Muscle of leg (tissue), 11 donors: Measurements from ENCODE around the gene HPCAL4. TPM values are rescaled to one million over a fixed set of nuclear protein-coding genes. Genes with fewer than 3 reads are reported as not detected.
A peak's percentile ranks its signal among the peaks of the same experiment; 100 is the strongest.

Experiments used
- DNase-seq: peaks from one replicate; pipeline ENCODE4 v3.0.0; 2013
- H3K27ac ChIP-seq: one replicate; pipeline ENCODE4 v1.5.1; 2013; ENCODE audit warnings: mild to moderate bottlenecking, low read length, control low read depth
- H3K27me3 ChIP-seq: one replicate; pipeline ENCODE4 v1.6.1; 2013; ENCODE audit warnings: low read length; ENCODE audit not compliant: control insufficient read depth, insufficient read depth
- H3K36me3 ChIP-seq: one replicate; pipeline ENCODE4 v1.6.1; 2013; ENCODE audit warnings: low read length; ENCODE audit not compliant: control insufficient read depth, insufficient read depth
- H3K4me1 ChIP-seq: one replicate; pipeline ENCODE4 v1.6.1; 2013; ENCODE audit warnings: low read length; ENCODE audit not compliant: control insufficient read depth, insufficient read depth
- H3K4me3 ChIP-seq: one replicate; pipeline ENCODE4 v1.5.1; 2013; ENCODE audit warnings: low read length, control low read depth
- H3K9me3 ChIP-seq: replicated peaks from 2 replicates; pipeline ENCODE4 v1.6.1; 2013; ENCODE audit warnings: low read depth, low read length; ENCODE audit not compliant: control insufficient read depth
- WGBS: methylation state at CpG from one replicate; pipeline ENCODE4 v1.1.5; 2013; ENCODE audit warnings: missing lambda C conversion rate; ENCODE audit not compliant: insufficient coverage; 5-methylcytosine and 5-hydroxymethylcytosine counted together
- polyA plus RNA-seq, 8 donors: library from polyadenylated mRNA; unstranded; fragments of 120-200 nt; gene quantifications; one replicate each; pipeline versions ENCODE4 v1.2.1 to v1.2.3, GENCODE V29; 2013; ENCODE audit warnings: inconsistent platforms in 1 of 8, low replicate concordance in 1 of 8; ENCODE audit not compliant: insufficient read length in 8 of 8, insufficient read depth in 1 of 8
- total RNA-seq: library from RNA; stranded (reverse); fragments of 120-200 nt; gene quantifications from one replicate; pipeline ENCODE4 v1.2.4, GENCODE V29; 2013

Gene HPCAL4
- total and polyA plus RNA-seq, 9 donors, result 0.51 to 1.8 (median 1.1) TPM

DNA sequence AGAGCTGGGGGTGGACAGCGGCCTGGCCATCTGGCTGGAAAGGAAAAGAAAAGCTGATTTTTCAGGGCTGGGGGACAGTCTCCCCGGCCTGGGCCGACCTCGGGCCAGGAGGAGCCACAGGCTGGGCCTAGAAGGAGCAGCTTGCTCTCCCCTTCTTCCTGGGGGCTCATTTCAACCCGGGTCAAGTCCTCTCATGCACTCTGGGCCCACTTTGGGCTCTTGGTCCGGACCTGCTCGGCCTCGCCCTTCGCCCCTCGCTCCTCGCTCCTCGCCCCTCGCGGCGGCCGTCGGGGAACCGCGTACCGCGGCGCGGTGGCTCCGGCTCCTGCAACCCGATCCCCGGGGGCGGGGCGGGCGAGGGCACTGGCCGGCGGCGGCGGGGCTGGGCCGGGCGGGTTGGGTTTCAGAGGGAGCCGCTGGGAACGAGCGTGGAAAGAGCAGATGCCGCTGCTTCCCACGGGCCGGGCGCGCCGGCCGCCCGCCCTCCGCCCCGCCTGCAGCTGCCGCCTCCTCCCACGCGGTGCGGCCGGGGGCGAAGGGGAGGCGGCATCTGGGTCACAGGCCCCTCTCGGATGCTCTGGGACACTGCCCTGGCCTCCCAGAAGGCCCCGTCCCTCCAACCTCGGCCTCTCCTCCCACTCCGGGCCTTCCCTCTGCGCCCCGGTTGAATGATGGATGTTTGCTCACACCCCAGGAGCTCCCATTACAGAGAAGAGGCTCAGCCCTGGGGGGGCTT lies 58.4 kb downstream of the HPCAL4 start:
- peaks cover 9% of the 10 kb centered on the region for H3K27me3 ChIP-seq
- DNase-seq, result peak; percentile 87
- peak overlapping the region; percentile 38 for H3K4me3 ChIP-seq
- H3K36me3 ChIP-seq, result peaks cover 41% of the 10 kb centered on the region
- H3K4me1 ChIP-seq, result peaks cover 63% of the 10 kb centered on the region
- H3K27ac ChIP-seq, result peak overlapping the region; percentile 81
- WGBS, result 1% methylated on average over 50 of the region's 61 CpGs
- H3K9me3 ChIP-seq, result no peaks in the 10 kb centered on the region

DNA sequence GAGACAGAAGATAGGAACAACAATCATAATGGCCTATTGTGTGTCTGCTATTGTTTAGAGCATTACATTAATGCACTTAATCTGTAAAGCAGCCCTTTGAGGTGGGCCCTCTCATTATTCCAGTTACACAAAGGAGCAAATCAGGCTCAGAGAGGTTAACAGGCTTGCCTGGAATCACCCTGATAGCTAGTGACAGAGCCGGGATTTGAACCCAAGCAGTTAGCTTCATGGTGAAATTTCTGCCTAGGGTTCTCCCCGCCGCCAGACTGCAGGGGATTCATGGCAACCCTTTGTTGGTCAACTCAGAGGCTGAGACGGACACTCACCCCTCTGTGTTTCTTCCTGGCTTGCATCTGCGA lies 58.9 kb downstream of the HPCAL4 start:
- Histone ChIP-seq H3K27ac (peak overlapping the region; percentile 62), H3K4me1 (peaks cover 61% of the 10 kb centered on the region), H3K4me3 (peak overlapping the region; percentile 38), H3K36me3 (peaks cover 46% of the 10 kb centered on the region), H3K9me3 (no peaks in the 10 kb centered on the region), H3K27me3 (peaks cover 9% of the 10 kb centered on the region)
- 27% methylated on average over 5 of the region's 5 CpGs for WGBS
- DNase-seq, result no peak

DNA sequence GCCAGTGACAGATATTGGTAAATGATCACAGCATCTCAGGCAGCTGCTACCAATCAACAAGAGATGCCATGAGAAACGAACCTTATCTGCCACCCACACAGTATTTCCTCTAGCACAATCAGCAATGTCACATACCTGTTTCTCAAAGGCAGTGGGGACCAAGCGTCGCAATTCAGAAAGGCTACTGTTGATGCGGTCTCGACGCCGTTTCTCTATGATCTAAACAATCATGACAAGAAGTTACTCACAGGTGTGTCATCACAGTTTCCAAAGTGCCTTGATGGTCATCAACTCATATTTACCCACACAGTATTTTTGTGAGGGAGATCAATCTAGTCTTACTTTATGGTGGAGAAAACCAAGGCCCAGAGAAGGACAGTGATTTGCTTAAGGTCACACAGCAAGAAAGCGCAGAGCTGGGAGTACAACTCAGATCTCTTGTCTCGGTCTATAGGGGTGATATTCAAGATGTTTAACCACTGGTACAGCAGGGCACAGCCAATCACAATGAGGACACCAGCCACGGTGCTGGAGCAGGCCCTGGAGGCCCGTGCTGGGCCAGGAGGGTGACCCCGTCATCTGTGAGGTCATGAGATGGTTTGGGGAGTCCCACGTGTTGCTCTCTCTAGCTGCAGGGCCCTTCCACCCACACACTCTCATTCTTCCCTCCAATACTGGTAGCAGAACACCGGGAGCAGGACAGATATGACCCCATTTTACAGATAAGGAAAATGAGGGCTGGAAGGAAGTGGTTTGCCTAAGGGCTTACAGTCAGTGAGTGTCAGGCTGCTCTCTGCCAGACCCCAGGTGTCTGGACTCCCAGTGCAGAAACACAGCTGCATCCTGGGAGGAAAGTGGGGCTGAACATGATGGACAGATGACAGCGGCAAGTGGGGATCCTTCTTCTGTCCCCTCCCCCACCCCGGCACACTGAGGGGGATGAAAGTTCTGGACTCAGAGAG lies 59.6 kb downstream of the HPCAL4 start:
- Histone ChIP-seq H3K4me1 (peaks cover 63% of the 10 kb centered on the region), H3K36me3 (peaks cover 53% of the 10 kb centered on the region), H3K4me3 (peak overlapping the region; percentile 16), H3K27me3 (peaks cover 9% of the 10 kb centered on the region), H3K9me3 (no peaks in the 10 kb centered on the region), H3K27ac (peak overlapping the region; percentile 29)
- peak; percentile 33 for DNase-seq
- 87% methylated on average over 5 of the region's 16 CpGs for WGBS

DNA sequence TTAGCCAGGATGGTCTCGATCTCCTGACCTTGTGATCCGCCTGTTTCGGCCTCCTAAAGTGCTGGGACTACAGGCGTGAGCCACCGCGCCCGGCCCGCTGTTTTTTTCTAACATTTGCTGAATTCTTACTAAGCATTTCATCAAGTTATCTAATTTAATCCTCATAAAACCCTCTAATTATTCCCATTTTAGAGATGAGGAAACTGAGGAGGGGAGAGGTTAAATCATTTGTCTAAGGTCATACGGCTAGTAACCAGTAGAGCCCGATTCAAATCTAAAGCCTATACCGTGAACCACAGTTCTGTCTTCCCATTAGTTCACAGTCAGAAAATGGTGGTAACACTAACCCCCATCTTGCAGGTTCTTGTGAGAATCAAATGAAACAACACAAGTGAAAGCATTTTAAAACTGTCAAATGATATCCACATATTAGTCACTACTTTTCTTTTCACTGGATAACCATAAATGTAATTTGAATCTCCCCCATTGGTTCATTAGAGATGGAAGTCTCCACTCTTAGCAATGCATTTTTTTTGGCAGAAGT lies 62.4 kb downstream of the HPCAL4 start:
- WGBS, result no CpG with 5 or more reads among the region's 11 CpGs
- Histone ChIP-seq H3K27me3 (peaks cover 9% of the 10 kb centered on the region), H3K9me3 (no peaks in the 10 kb centered on the region), H3K4me3 (no peak overlapping the region), H3K27ac (no peak overlapping the region), H3K4me1 (peaks cover 68% of the 10 kb centered on the region), H3K36me3 (peaks cover 71% of the 10 kb centered on the region)
- DNase-seq, result no peak

Other genes starting within 250 kb of the HPCAL4 start
- 0.40 TPM for gene BMP8A, start 199.8 kb downstream of the HPCAL4 start, total RNA-seq
- 1 to 10 TPM in 1 of 8 donors, under 1 TPM in 7; 0.14 to 1.1 (median 0.41) TPM for gene BMP8A, start 199.8 kb downstream of the HPCAL4 start, polyA plus RNA-seq
- gene PABPC4, start 114.6 kb downstream of the HPCAL4 start, total RNA-seq, result 214 TPM
- gene PABPC4, start 114.6 kb downstream of the HPCAL4 start, polyA plus RNA-seq, result 100 to 1,000 TPM; 292 to 474 (median 402) TPM
- 19.5 TPM for gene HEYL, start 51.8 kb downstream of the HPCAL4 start, total RNA-seq
- 10 to 100 TPM; 50.0 to 73.0 (median 59.6) TPM for gene HEYL, start 51.8 kb downstream of the HPCAL4 start, polyA plus RNA-seq
- 9.3 TPM for gene NT5C1A, start 19.3 kb downstream of the HPCAL4 start, total RNA-seq
- 1 to 10 TPM; 4.1 to 8.8 (median 6.0) TPM for gene NT5C1A, start 19.3 kb downstream of the HPCAL4 start, polyA plus RNA-seq
- gene PPIE, start 47.4 kb upstream of the HPCAL4 start, total RNA-seq, result 35.3 TPM
- 10 to 100 TPM; 38.6 to 48.6 (median 43.7) TPM for gene PPIE, start 47.4 kb upstream of the HPCAL4 start, polyA plus RNA-seq
- 0.44 TPM for gene OXCT2, start 79.9 kb upstream of the HPCAL4 start, total RNA-seq
- gene OXCT2, start 79.9 kb upstream of the HPCAL4 start, polyA plus RNA-seq, result under 1 TPM in 6 of 8 donors, not detected in 2; 0.09 to 0.47 (median 0.30) TPM
- 0.71 TPM for gene BMP8B, start 97.4 kb upstream of the HPCAL4 start, total RNA-seq
- gene BMP8B, start 97.4 kb upstream of the HPCAL4 start, polyA plus RNA-seq, result 1 to 10 TPM in 7 of 8 donors, under 1 TPM in 1; 0.99 to 3.4 (median 1.6) TPM
- gene TRIT1, start 192.1 kb upstream of the HPCAL4 start, total RNA-seq, result 19.1 TPM
- gene TRIT1, start 192.1 kb upstream of the HPCAL4 start, polyA plus RNA-seq, result 10 to 100 TPM in 7 of 8 donors, 1 to 10 TPM in 1; 9.9 to 20.0 (median 13.9) TPM
- gene MYCL, start 210.5 kb upstream of the HPCAL4 start, total RNA-seq, result 2.4 TPM
- gene MYCL, start 210.5 kb upstream of the HPCAL4 start, polyA plus RNA-seq, result 1 to 10 TPM; 1.7 to 8.4 (median 3.6) TPM